ENCODE data around the gene GATAD2B. TPM values are rescaled to one million over a fixed set of nuclear protein-coding genes. Genes with fewer than 3 reads are reported as not detected.
"Not testable (repeated sequence)": the region's sequence is repeated elsewhere in the genome, so short reads cannot be mapped to it uniquely, and the experiment has no call there.

The GATAD2B gene
- total and polyA plus RNA-seq, 2 experiments from 2014 or later: 5.4 to 11.7 TPM

DNA sequence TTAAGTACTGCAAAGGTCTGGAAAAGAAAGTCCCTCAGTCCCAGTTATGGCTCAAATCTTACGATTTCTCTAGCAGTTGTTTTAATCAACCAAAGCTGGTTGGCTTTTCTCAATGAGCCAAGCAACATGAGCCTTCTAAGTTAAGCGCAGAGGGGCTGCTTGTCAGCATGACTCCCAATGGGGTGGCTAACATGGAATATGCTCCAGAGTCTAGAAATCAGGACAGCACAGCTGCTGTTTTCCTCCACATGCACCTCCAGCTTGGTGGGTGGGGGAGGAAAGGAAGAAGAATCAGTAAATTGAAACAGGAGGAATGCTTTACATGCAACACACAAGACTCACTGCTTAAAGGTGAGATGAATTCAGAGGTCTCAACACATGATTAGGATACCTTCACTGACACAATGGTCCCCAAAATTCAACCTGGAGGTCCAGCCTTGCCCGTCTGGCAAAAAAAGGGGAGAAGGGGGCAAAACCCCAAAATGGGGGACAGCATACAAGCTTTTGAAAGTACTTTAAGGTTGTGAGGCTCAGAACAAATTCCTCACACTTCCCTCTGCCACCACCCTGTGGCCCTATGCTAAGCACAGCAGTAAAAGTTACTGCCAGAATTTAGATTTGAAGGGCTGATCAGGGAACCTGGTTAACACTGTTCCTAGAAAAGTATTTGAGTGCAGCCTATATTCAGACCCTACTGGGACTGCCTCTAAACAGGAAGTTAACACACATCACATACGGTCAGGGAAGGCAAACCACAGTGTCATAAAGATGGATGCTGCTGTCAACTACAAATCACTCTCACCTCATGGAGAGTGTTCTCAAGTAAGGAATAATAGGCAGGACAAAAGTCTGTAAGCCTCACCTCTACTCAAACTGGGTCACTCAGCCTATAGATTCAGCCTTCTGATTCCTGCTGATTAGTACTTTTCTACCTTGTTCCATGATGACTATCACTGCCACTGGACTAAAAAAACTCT lies 2.6 kb downstream of the GATAD2B start:
- 57% methylated on average over 4 of the region's 4 CpGs for WGBS (ENCODE audit: low lambda C conversion rate, missing lambda C conversion rate)

DNA sequence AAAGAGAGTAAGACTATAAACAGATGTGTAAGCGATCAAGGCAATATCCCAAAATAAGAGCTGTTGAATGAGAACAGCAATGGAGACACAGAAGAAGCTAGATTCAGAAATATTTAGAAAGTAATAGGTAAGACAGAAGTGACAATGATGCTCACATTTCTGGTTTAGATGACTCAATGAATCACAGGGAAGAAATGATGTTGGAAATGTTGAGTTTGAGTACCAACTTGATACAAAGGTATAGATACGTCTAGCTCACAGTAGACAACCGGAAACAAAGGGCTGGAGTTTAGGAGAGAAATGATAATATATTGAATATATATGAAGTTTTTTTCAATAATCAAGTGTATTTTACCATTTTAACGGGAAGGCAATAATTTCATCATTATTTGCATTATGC lies 6.5 kb downstream of the GATAD2B start:
- Histone ChIP-seq H4K20me1 (ENCODE audit: insufficient read depth, poor library complexity, severe bottlenecking) (peaks cover 97% of the 10 kb centered on the region), H3K4me2 (no peak overlapping the region), H2AFZ (no peak overlapping the region), H3K27ac (no peak overlapping the region), H3K36me3 (replicated peaks; ENCODE audit: insufficient read depth, low read depth) (no peaks in the 10 kb centered on the region), H3K27me3 (no peaks in the 10 kb centered on the region), H3K79me2 (peaks cover 100% of the 10 kb centered on the region), H3K4me1 (ENCODE audit: insufficient read depth) (peaks cover 18% of the 10 kb centered on the region), H3K9me2 (replicated peaks; ENCODE audit: insufficient read depth) (no peaks in the 10 kb centered on the region), H3K4me3 (no peak overlapping the region), H3K9me3 (ENCODE audit: low read depth) (no peaks in the 10 kb centered on the region)
- 95% methylated on average over 4 of the region's 4 CpGs for WGBS (ENCODE audit: low lambda C conversion rate, missing lambda C conversion rate)
- DNase-seq (ENCODE audit: low spot score): no peak
- TF ChIP-seq EZH2phosphoT487 (IDR thresholded peaks at IDR 0.05; ENCODE audit: low read depth, severe bottlenecking, unreplicated experiment): no peak
- no peak for TF ChIP-seq EZH2 (IDR thresholded peaks at IDR 0.05; ENCODE audit: borderline replicate concordance)
- TF ChIP-seq, protein P1, sequence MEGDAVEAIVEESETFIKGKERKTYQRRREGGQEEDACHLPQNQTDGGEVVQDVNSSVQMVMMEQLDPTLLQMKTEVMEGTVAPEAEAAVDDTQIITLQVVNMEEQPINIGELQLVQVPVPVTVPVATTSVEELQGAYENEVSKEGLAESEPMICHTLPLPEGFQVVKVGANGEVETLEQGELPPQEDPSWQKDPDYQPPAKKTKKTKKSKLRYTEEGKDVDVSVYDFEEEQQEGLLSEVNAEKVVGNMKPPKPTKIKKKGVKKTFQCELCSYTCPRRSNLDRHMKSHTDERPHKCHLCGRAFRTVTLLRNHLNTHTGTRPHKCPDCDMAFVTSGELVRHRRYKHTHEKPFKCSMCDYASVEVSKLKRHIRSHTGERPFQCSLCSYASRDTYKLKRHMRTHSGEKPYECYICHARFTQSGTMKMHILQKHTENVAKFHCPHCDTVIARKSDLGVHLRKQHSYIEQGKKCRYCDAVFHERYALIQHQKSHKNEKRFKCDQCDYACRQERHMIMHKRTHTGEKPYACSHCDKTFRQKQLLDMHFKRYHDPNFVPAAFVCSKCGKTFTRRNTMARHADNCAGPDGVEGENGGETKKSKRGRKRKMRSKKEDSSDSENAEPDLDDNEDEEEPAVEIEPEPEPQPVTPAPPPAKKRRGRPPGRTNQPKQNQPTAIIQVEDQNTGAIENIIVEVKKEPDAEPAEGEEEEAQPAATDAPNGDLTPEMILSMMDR (IDR thresholded peaks at IDR 0.05; ENCODE audit: poor library complexity): no peak

More for the DNA sequence above, 2.6 kb downstream of the GATAD2B start:
- TF ChIP-seq, protein P1 (IDR thresholded peaks at IDR 0.05; ENCODE audit: poor library complexity): peak; percentile 28
- no peak for TF ChIP-seq EZH2 (IDR thresholded peaks at IDR 0.05; ENCODE audit: borderline replicate concordance)
- no peaks in the 10 kb centered on the region for H3K36me3 ChIP-seq (replicated peaks; ENCODE audit: insufficient read depth, low read depth)
- no peaks in the 10 kb centered on the region for H3K9me3 ChIP-seq (ENCODE audit: low read depth)
- H3K27ac ChIP-seq: no peak overlapping the region
- H3K79me2 ChIP-seq: peaks cover 71% of the 10 kb centered on the region
- H3K9me2 ChIP-seq (replicated peaks; ENCODE audit: insufficient read depth): no peaks in the 10 kb centered on the region
- no peak for DNase-seq (ENCODE audit: low spot score)
- H3K27me3 ChIP-seq: no peaks in the 10 kb centered on the region
- H2AFZ ChIP-seq: no peak overlapping the region
- peaks cover 68% of the 10 kb centered on the region for H4K20me1 ChIP-seq (ENCODE audit: insufficient read depth, poor library complexity, severe bottlenecking)
- H3K4me1 ChIP-seq (ENCODE audit: insufficient read depth): peaks cover 24% of the 10 kb centered on the region
- peak overlapping the region; percentile 51 for H3K4me3 ChIP-seq
- H3K4me2 ChIP-seq: peak overlapping the region; percentile 89

DNA sequence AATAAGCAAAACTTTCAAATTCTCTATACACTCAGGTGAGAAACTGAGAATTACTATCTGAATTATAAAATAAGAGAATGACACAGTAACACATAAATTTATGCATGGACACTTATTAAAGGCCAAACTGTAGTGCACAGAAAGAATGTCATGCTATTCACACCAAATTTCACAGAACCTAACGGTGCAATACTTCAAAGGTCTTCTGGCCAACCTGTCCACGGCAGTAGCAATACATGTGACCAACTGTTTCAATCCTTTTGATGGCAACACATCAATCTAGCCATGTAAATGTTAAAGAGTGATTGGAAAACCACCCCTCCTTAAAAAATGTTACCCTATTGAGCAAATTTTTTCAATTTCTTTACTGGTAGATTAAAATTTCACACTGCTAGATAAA lies 10.4 kb downstream of the GATAD2B start:
- Histone ChIP-seq H3K27ac (no peak overlapping the region), H3K9me3 (ENCODE audit: low read depth) (no peaks in the 10 kb centered on the region), H2AFZ (no peak overlapping the region), H3K36me3 (replicated peaks; ENCODE audit: insufficient read depth, low read depth) (no peaks in the 10 kb centered on the region), H3K27me3 (no peaks in the 10 kb centered on the region), H3K79me2 (peaks cover 100% of the 10 kb centered on the region), H3K4me1 (ENCODE audit: insufficient read depth) (no peaks in the 10 kb centered on the region), H3K9me2 (replicated peaks; ENCODE audit: insufficient read depth) (no peaks in the 10 kb centered on the region), H3K4me3 (no peak overlapping the region), H3K4me2 (no peak overlapping the region), H4K20me1 (ENCODE audit: insufficient read depth, poor library complexity, severe bottlenecking) (peaks cover 87% of the 10 kb centered on the region)
- TF ChIP-seq EZH2 (IDR thresholded peaks at IDR 0.05; ENCODE audit: borderline replicate concordance): no peak
- TF ChIP-seq EZH2phosphoT487 (IDR thresholded peaks at IDR 0.05; ENCODE audit: low read depth, severe bottlenecking, unreplicated experiment): no peak
- TF ChIP-seq, protein P1 (IDR thresholded peaks at IDR 0.05; ENCODE audit: poor library complexity): no peak
- WGBS (ENCODE audit: low lambda C conversion rate, missing lambda C conversion rate): 87% methylated on average over 2 of the region's 2 CpGs
- DNase-seq (ENCODE audit: low spot score): no peak

DNA sequence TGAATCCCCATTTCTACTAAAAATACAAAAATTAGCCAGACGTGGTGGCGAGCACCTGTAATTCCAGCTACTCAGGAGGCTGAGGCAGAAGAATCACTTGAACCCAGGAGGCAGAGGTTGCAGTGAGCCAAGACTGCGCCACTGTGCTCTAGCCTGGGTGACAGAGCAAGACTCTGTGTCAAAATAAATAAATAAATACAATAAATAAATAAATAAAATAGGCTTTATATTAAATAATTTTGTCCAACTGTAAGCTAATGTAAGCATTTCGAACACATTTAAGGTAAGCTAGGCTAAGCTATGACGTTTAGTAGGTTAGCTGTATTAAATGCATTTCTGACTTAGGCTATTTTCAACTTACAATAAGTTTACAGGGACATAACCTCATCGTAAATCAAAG lies 12.2 kb downstream of the GATAD2B start:
- H3K27me3 ChIP-seq; H3K36me3 ChIP-seq (replicated peaks; ENCODE audit: insufficient read depth, low read depth); H3K4me1 ChIP-seq (ENCODE audit: insufficient read depth); H3K4me2 ChIP-seq; DNase-seq (ENCODE audit: low spot score); H3K9me3 ChIP-seq (ENCODE audit: low read depth); H3K4me3 ChIP-seq; H3K27ac ChIP-seq; H3K9me2 ChIP-seq (replicated peaks; ENCODE audit: insufficient read depth); H2AFZ ChIP-seq: not testable (repeated sequence)
- 96% methylated on average over 6 of the region's 6 CpGs for WGBS (ENCODE audit: low lambda C conversion rate, missing lambda C conversion rate)
- Histone ChIP-seq H4K20me1 (ENCODE audit: insufficient read depth, poor library complexity, severe bottlenecking) (peaks cover 83% of the 10 kb centered on the region), H3K79me2 (peaks cover 100% of the 10 kb centered on the region)

All from hepatocyte (in vitro differentiated cells).